ENCODE data around the gene CYP27A1.
A peak's percentile ranks its signal among the peaks of the same experiment; 100 is the strongest.
"Not testable (repeated sequence)": the region's sequence is repeated elsewhere in the genome, so short reads cannot be mapped to it uniquely, and the experiment has no call there.

Gene CYP27A1

DNA sequence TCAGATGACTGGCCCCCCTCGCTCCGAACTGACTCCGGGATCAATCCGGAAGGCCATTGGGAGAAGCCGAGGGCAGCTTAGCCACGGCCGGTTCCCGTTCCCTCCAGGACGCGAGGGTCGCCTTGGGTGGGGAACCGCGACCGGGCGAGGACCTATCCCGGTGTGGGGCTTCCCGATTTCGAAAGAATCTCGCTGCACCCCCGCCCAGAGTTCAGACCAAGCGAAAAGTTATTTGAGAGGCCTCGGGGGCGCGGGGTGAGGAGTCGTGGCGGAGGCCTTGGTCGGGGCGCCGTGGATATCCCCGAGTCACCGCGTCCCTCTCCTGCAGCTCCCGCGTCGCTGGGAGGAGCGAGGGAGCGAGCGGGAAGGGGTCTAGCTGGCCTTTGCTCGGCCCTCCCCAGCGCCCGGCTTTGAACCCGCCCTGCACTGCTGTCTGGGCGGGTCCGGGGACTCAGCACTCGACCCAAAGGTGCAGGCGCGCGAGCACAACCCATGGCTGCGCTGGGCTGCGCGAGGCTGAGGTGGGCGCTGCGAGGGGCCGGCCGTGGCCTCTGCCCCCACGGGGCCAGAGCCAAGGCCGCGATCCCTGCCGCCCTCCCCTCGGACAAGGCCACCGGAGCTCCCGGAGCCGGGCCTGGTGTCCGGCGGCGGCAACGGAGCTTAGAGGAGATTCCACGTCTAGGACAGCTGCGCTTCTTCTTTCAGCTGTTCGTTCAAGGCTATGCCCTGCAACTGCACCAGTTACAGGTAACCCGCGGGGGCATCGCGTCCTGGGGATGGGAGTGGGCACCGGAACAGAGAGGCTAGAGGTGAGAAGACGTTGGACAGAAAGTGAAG, at the start of gene CYP27A1:
Gene CYP27A1, plus strand, starts transcription at position 457 of the 837 bp plus-strand sequence. Its CDS starts 36 bp downstream, at position 493.
- DNase-seq = peak in 11 of 14 donors; percentile 43 to 84 (median 61)

DNA sequence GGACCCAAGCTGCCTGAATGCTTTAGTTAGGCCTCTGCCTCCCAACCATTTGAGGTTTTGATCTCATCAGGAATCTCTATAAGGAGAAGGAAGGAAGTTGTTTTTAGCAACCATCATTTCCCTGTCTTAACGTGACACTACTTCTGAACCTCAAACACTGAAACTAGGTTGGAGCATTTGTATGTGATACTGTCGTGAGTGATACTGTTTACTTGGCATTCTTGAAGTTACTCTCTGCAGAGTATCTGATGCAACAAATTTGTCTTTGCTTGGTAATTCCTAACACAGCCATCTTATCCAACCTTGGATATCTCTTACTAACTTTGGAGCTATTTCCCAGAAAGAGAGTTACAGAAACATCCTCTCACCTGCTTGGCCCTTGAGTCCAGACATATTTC, 49.2 kb upstream of the CYP27A1 start:
- no peak for DNase-seq

DNA sequence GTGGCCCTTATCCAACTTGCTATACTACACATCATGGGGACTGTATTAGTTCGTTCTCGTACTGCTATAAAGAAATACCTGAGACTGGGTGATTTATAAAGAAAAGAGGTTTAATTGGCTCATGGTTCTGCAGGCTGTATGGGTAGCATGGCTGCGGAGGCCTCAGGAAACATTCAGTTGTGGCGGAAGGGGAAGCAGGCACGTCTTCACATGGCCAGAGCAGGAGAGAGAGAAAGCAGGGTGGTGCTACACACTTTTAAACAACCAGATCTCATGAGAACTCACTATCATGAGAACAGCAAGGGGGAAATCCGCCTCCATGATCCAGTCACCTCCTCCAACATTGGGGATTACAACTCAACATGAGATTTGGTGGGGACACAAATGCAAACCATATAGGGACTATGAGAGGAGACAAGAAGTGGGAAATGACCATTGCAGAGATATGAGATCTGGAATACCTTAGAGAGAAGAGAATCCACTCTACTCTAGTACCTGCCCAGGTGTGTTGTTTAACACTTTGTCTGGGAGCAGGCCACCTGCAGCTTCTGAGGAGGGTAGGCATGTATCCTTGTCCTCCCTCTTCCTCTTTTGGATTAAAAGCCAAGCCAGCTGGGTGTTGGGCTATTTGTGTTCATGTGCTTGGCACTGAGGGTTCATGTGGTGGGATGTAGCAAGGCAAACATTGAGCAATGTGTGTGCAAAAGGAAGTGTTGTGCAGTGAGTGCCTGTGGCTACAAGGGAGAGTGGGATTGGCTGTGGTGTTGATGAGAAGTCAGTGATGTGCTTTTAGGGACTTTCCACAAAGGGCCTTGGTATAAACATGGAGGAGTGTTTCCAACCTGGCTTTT, 48.6 kb upstream of the CYP27A1 start:
- peak in 8 of 14 donors; percentile 14 to 53 (median 32) for DNase-seq

DNA sequence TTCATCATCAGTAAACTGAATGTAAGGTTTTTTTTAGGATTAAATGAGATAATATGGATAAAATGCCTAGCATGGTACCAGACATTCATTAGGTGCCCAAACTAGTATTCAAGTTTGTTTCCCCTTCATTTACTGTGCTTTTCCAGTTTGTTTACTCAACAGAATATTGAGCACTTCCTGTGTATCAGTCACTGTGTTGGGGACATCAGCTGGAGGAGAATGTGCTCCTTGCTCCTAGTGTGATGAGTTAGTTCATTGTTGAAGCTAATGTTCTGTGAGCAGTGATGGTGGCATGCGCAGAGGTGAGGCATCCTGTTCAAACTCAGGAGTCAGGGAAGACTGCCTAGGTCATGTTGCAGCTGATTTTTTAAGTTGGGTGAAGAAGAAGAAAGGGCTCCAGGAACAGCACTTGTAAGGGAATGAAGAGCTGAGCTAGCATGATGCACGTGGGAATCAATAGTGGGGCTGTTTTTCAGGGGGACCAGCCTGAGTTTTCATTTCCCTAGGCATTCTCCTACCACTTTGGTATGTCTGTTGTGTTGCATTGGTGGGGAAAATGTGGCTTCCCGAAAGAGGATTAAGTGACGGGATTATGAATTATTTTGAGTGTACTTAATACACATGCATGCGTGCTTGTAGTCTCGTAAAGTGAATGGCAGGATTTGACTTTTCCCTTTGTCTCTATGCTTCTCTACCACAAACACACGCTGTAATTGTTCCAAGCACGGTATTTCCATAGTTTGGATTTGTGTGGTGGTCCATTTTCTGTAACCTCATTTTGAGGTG, 47.6 kb upstream of the CYP27A1 start:
- DNase-seq = no peak

DNA sequence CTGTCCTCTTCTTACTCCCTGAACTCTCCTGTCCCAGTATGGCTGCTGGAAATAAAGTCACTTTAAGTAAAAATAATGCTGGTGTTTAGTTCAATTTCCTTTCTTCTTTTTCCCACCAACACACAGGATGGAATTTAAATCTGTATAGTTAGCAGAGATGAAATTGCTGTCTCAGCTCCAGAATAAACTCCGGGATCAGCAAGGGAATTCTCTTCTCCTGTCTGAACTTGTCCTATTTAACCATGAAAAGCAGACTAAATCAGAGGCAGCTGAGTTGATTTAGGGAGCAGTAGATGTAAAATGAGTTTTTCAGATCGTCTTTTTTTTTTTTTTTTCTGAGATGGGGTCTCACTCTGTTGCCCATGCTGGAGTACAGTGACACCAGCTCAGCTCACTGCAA, 45.4 kb upstream of the CYP27A1 start:
- DNase-seq = no peak

DNA sequence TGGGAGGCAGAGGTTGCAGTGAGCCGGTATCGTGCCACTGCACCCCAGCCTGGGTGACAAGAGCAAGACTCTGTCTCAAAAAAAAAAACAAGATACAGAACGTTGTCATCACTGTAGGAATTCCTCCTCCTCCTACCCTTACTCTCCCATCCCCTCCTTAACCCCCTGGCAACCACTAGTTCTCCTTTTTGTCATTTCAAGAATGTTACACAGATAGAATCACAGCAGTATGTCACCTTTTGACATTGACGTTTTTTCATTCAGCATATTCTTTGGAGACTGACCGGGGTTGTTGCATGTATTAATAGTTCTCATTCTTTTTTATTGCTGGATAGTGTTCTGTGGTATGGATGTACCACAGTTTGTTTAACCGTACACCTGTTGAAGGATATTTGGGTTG, 38.9 kb upstream of the CYP27A1 start:
- no peak for DNase-seq

DNA sequence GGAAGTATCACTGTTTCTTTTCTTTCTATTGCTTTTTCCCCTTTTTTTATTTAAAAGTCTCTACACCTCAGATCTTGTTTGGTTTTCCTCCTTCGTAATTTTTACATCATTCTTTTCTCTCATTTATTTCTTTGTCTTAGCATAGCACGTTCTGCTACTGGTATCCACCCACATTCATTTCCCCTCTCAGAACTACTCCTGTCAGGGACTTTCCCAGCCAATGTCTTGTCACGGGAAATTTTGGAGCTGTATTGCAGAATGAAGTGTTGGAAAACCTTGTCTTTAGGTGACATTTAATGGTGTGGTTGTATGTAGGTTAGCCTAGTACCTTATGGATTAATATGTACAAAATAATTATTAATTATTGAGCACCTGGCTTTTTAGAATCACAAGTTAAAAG, 37.3 kb upstream of the CYP27A1 start:
- DNase-seq = no peak

DNA sequence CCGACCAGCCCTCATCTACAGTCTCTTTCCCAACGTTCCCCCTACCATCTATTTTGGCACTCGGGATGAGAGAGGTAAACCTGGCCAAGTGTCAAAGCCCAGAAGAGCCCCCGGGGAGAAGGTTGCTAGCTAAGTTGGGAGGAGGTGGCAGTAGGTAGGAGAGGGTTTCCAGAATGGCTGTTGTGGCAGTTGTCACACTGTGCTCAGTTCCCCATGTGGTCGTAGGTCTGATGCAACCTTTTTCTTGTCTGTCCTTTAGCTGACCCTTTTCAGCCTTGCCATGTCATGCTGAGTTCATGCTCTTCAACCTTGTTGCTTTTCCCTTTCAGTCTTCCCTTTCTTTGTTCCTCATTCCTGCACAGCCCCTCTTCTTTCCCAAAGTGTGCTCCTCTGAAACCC, 36.8 kb upstream of the CYP27A1 start:
- peak in 1 of 14 donors; percentile 51 for DNase-seq

DNA sequence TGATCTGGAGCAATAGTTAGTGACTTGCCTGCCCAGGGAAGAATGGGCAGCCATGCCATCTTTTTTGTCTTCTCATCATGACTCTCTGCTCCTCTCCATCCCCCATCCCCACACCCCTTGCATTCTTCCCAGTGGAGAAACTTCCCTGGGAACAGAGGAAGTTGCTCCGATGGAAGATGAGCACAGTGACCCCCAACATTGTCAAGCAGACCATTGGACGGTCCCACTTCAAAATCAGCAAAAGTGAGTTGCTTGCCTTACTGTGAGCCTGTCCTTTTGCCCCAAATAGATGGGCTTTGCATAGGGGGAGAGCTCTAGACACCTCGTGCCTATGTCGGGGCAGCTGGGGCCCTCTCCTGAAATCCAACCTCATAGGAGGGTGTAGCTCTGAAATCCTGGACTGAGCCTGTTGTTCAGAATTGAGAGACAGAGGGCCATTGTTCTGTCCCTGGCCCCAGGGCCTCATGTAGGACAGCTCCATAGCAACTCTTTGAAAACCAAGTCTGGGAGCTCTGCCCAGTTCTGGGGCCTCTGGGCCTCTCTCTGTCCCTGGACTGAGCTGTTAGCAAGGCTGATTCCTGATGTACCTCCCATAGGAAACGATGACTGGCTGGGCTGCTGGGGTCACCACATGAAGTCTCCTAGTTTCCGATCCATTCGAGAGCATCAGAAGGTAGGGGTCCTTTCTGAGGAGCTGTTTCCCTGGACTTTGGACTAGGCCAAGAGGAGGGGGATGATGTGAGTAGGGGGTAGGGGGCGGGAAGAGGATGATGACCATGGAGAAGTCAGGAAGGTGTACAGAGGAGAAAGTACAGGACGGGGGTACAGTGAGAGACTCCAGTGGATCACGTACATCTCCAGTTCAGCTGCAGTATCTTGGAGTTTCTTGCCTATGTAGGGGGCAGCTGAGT, 36.1 kb upstream of the CYP27A1 start:
- DNase-seq = peak in 13 of 14 donors; percentile 40 to 93 (median 81)

DNA sequence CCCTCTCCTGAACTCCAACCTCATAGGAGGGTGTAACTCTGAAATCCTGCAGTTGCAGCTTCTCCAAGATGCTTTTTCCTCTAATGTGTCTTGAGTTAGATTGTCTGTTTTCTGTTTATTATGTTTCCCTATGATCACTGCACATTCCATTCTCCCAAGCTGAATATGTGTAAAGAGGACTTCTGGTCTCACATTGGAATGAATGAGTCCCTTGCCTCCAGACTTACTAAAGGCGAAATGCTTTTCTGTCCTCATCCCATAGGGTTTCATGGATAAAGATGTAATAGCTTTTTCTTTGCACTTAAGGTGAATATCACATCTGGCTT, 35.5 kb upstream of the CYP27A1 start:
- DNase-seq = peak in 1 of 14 donors; percentile 35

DNA sequence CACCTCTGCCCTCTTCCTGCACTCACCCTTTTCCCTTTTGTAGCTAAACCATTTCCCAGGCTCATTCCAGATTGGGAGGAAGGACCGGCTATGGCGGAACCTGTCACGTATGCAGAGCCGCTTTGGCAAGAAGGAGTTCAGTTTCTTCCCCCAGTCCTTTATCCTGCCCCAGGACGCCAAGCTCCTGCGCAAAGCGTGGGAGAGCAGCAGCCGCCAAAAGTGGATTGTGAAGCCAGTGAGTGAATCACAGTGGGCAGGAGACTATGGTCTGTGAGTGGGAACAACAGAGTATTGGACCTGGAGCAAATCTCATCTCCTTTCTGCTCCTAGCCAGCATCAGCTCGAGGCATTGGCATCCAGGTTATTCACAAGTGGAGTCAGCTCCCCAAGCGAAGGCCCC, 35.0 kb upstream of the CYP27A1 start:
- peak in 2 of 14 donors; percentile 8 to 27 for DNase-seq

DNA sequence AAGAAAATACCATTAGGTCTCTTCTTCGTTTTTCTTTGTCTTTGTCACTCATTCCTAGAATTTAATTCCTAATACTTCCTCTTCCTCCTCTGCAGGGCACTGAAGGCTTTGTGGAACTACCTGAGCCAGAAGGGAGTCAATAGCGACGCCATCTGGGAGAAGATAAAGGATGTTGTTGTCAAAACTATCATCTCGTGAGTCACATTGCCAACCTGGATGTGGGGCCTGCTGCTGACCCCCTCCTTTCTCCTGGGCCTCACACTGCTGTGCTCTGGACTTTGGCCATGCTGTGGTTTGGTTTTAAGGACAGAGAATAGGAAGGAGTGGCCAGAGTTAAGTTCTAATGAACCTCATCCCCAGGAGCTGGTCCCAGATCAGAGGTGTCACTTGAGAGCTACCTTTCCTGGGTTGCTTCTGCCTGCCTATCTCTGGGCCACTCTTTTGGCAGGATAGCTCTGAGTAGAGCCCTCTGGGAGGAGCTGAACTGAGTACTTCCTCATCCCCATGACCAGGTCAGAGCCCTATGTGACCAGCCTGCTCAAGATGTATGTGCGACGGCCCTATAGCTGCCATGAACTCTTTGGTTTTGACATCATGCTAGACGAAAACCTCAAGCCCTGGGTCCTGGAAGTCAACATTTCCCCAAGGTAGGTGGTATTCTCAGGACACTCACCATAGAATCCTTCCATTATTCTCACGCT, 33.1 kb upstream of the CYP27A1 start:
- DNase-seq = no peak

DNA sequence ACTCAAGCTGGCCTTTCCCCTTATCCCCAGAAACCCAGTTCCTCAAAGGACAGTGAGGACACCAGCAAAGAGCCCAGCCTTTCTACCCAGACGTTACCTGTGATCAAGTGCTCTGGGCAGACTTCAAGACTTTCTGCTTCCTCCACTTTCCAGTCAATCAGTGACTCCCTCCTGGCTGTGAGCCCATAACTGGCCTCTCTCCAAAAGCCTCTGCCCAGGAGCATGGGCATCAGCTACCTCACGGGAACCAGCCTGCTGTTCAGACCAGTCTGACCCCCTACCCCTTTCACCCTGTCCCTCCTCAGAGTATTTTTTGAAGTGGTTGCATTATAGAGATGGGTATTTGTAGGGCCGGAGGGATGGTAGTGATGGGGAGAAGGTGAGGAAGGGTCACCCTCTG, 27.7 kb upstream of the CYP27A1 start:
- DNase-seq = peak in 1 of 14 donors; percentile 5

DNA sequence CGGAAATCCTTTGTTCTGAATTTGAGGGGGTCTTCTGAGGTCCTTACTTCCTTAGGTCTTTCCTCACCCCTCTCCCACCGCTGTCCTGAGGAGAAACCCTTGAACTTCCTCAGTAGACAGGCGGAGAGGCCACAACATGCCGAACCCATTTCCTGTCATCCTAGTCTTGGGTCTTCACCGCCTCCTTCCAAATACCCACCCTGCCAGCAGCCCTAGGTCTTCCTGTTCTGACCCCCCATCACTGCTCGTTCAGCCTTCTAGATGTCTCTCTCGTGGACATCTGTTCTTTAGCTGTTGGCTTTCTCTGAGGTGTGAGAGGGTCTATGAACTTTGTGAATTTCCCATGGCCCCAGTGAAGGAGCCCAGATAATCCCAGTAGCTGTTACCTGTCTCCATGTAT, 27.2 kb upstream of the CYP27A1 start:
- DNase-seq = no peak

DNA sequence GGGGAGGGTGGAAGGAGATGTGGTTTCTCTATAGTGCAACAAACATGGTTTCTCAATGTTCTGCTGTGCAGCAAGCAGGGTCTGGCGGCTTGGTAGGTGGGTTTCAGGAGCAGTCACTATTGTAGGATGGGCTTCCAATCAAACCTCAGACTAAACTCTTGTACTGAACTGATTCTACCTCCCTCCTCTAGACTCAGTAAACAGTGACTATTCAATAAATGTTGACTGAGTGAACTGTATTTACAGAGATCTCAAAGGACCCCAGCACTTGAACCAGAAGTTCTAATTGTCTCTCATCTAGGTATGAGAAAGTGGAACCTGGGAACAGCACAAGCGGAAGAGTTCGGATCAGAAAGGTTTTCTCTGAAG, 26.8 kb upstream of the CYP27A1 start:
- no peak for DNase-seq

DNA sequence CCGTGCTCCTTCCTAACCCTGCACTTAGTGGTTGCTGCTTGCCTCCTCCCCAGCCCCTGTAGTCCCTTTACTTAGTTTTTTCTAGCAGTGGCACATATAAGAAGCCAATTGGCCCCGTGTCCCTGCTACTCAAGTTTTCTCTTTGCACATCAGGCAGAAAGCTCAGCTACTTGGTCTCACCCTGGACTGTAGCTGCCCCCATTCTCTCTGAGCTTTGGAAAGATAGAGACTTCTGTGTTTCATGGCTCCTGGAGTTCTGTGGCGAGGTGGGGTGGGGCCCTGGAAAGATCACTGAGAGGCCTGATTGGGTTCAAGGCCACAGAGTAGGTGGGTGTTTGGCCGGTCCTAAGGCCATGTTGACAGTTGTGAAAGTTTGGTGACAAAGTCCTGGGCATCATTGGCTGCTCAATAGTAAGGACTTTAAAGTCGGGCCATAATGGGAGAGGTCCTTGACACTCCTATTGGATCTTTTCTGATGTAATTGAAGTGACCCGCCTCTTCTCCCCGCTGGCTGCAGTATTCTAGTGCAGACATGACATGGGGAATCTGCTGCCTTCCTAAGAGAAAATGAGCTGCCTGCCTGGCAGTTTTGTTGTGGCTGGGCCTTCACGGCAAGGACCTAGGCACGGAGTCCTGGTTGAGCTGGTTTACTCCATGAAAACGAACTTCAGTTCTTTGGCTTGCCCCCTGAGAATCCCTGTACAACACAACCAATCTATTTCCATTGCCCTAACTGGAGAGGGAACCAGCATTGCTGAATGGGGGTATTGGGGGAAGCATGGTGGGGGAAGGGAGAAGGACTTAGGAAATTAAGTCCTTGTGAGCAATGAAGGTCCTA, 26.2 kb upstream of the CYP27A1 start:
- DNase-seq = no peak

DNA sequence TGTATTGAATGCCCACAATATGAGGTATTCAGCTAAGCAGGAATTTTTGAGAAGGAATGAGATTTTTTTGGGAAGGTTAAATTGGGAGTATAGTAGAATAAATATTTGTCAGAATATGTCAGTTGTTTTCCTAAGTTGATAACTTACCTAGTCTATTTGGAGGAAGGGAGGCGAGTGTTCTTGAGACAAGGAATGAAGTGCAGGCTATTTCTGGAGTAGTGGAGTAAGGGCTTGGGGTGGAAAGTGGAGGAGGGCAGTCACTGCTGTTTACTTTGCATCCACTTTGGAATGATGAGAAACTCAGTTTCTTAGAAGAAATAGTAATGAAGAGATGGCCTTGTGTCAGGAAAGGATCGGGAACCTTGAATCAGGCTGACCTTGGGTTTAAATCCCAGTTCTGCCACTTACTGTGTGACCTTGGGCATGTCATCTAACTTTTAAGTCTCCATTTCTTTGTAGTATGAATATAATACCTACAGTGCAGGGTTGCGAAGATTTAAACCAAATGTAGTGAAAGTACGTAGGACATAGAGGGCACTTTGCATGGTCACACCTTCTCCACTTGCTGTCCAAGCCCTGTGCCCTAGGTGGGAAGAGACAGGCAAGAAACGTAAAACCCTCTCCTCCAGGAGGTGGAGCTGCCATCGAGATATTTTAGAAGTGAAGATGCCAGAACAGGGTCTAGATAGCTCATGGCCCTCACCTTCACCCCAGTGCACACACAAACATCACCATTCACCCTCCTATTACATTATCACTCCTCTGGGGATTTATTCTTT, 25.2 kb upstream of the CYP27A1 start:
- no peak for DNase-seq

DNA sequence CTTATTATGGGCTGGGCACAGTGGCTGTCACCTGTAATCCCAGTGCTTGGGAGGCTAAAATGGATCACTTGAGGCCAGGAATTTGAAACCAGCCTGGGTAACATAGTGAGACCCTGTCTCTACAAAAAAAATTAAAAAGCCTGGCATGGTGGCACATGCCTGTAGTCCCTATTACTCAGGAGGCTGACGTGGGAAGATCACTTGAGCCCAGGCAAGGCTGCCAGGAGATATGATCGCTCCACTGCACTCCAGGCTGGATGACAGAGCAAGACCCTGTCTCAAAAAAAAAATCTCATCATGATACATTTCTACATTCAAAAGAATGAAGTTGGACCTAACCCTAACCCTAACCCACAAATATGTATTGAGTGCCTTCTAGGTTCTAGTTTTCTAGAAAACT, 20.2 kb upstream of the CYP27A1 start:
- DNase-seq = no peak

DNA sequence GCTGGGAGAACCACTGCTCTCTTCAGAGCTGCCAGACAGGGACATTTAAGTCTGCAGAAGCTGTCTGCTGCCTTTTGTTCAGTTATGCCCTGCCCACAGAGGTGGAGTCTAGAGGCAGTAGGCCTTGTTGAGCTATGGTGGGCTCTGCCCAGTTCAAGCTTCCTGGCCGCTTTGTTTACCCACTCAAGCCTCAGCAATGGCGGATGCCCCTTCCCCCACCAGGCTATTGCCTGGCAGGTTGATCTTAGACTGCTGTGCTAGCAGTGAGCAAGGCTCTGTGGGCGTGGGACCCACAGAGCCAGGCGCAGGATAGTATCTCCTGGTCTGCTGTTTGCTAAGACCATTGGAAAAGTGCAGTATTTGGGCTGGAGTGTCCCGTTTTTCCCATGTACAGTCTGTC, 9.2 kb upstream of the CYP27A1 start:
- not testable (repeated sequence) for DNase-seq

Data from C1 segment of cervical spinal cord (tissue), 14 donors.